Skeletal muscle tissue (tissue), 4 donors: Measurements from ENCODE around the gene AKAP12. TPM values are rescaled to one million over a fixed set of nuclear protein-coding genes. Genes with fewer than 3 reads are reported as not detected.

ENCODE experiments used
- H3K27ac ChIP-seq: one replicate; pipeline ENCODE4 v1.7.0; 2013; ENCODE audit warnings: mild to moderate bottlenecking, low read depth, low read length, inconsistent platforms
- H3K27me3 ChIP-seq, 3 donors: one replicate each; pipeline ENCODE4 v1.7.0; 2013; ENCODE audit warnings: low read length in 3 of 3; ENCODE audit not compliant: control insufficient read depth in 3 of 3, insufficient read depth in 3 of 3
- H3K36me3 ChIP-seq, 3 donors: one replicate each; pipeline ENCODE4 v1.7.0; 2013; ENCODE audit warnings: low read length in 3 of 3; ENCODE audit not compliant: control insufficient read depth in 3 of 3, insufficient read depth in 3 of 3
- H3K4me1 ChIP-seq, 3 donors: one replicate each; pipeline ENCODE4 v1.7.0; 2013; ENCODE audit warnings: low read length in 3 of 3, mild to moderate bottlenecking in 3 of 3; ENCODE audit not compliant: control insufficient read depth in 3 of 3, insufficient read depth in 3 of 3
- H3K4me3 ChIP-seq, 3 donors: one replicate each; pipeline ENCODE4 v1.7.0; 2013; ENCODE audit warnings: low read length in 3 of 3
- H3K9ac ChIP-seq, 3 donors: one replicate each; pipeline ENCODE4 v1.7.0; 2013; ENCODE audit warnings: low read length in 3 of 3, mild to moderate bottlenecking in 3 of 3, moderate library complexity in 2 of 3, low read depth in 1 of 3
- H3K9me3 ChIP-seq, 3 donors: one replicate each; pipeline ENCODE4 v1.7.0; 2013; ENCODE audit warnings: low read length in 3 of 3; ENCODE audit not compliant: control insufficient read depth in 3 of 3
- total RNA-seq: library from RNA; depleted of rRNA; stranded (reverse); fragments of >200 nt; gene quantifications from one replicate; pipeline ENCODE4 v1.2.3, GENCODE V29; 2014
- donor health status: Osteomylitis.

Gene AKAP12
- total RNA-seq, 1 donor from 2014 or later, result 99.7 TPM

DNA sequence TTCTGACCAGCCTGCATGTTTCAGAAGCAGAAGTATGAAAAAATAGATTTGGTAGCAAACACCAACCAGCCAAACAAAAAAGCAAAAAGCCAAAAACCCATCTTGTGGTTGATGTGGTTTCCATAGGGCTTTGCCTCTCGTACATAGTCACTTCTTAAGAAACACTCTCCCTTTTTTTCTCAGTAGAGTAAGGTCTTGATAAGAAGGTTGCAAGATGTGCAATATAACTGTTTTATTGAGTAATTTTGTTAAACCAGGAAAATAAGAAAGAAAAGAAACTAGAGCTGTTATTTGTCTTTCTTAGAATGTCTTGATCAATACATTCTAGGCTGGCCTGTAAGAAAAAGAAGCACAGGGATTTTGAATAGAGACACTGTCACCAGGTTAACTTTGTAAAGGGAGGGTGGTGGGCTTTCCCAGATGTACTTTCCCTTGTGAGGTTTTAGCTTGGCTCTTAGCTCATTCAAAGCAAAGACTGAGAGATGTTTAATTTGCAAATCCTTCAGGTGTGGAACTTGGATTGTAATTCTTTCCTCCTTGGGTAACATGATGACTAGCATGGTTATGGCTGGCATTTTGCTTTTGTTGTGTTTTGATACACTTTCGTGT lies 49.7 kb downstream of the AKAP12 start:
- H3K27ac ChIP-seq, result no peak overlapping the region
- H3K4me3 ChIP-seq, result no peak overlapping the region
- no peaks in the 10 kb centered on the region for H3K36me3 ChIP-seq
- H3K4me1 ChIP-seq, result peaks cover 0 to 12% (median 8%) of the 10 kb centered on the region in 3 donors
- no peaks in the 10 kb centered on the region for H3K27me3 ChIP-seq
- H3K9ac ChIP-seq, result no peak overlapping the region
- no peaks in the 10 kb centered on the region for H3K9me3 ChIP-seq

DNA sequence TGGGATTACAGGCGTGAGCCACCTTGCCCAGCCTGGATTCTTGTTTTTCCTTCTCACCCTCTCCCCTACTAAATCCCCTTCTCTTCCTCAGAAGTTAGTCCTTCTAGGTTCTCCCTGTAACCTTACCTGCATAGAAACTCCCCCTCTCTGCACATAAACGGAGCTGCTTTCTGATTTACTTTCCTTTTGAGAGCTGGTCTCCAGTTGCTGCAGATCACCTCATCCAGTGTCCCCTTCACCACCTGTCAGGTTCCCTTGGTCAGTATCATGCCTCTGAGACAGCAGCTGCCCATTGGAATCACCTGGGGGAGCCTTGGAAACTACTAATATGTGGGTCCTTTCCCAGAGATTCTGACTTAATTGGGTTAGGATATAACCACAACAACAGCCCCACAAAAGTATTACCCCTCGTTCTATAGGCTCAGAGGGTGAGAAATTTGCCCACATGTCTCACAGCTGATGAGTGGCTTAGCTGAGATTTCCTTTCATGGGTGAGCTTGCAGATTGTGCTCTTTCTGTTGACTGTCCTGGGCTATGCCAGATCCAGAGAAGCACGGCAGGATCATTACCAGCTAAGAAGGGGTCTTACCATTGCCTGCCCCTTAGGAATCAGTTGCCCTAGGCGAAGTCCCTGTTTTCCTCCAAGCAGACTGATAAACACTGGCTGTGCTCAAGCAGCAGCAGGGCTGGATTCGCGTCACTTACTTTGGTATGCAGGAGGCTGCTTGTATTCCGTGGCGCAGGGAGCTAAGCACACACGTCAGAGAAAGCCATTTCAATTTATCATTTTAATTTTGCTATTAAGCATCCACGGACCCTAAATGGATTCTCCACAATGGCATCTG lies 51.3 kb downstream of the AKAP12 start:
- Histone ChIP-seq H3K4me1 (peaks cover 0 to 10% (median 6%) of the 10 kb centered on the region in 3 donors), H3K4me3 (no peak overlapping the region), H3K36me3 (no peaks in the 10 kb centered on the region), H3K27me3 (no peaks in the 10 kb centered on the region), H3K9me3 (no peaks in the 10 kb centered on the region), H3K27ac (peak overlapping the region; percentile 22), H3K9ac (no peak overlapping the region)

DNA sequence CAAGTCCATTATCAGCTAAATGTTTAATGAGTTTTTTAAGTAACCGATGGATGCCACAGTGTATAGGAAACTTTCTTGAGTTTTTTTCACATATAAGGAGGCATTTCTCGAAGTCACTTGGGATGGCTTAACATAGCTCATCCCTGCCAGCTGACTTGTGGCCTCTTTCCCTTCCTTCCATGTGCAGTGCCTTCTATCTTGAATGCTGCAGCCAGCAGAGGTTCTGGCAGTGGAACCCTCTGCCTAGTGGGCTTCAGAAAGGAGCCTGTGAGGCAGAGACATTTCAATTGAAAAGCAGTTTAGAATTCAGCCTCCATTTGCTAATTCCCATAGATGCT lies 51.9 kb downstream of the AKAP12 start:
- Histone ChIP-seq H3K9ac (no peak overlapping the region), H3K4me3 (no peak overlapping the region), H3K36me3 (no peaks in the 10 kb centered on the region), H3K4me1 (peaks cover 0 to 10% (median 5%) of the 10 kb centered on the region in 3 donors), H3K9me3 (no peaks in the 10 kb centered on the region), H3K27ac (no peak overlapping the region), H3K27me3 (no peaks in the 10 kb centered on the region)

DNA sequence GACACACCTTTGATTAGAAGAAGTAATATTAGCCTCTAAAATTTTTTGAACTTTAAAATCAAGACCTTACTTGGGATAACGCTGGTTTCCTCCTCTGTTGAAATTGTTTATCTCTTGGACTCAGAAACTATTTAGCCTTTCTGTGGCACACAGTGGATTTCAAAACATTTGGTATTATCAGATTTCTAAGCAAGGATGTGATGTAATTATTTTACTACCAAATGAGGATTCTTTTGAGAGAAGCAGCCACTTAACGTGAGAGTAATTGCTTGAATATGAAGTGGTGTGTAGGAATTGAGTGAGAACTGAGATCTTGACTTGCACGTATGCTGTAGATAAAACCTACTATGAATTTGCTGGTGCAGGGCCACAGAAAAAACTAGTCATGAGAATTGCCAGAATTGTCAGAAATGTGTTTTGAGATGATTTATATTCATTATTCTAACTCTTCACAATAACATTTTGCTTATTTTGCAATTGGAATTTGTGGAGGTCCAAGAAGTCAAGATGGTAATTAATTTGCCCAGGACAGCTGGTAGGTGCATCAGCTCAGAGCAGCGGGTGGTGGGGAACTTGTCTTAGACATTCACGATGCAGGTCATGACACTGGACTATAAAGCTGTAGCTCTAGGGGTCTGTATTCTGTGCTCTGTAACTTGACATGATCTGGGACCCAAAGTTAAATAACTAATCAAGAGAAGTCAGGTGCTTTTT lies 53.4 kb downstream of the AKAP12 start:
- Histone ChIP-seq H3K36me3 (no peaks in the 10 kb centered on the region), H3K27ac (no peak overlapping the region), H3K9me3 (no peaks in the 10 kb centered on the region), H3K4me3 (no peak overlapping the region), H3K9ac (no peak overlapping the region), H3K4me1 (peaks cover 0 to 10% (median 5%) of the 10 kb centered on the region in 3 donors), H3K27me3 (no peaks in the 10 kb centered on the region)

DNA sequence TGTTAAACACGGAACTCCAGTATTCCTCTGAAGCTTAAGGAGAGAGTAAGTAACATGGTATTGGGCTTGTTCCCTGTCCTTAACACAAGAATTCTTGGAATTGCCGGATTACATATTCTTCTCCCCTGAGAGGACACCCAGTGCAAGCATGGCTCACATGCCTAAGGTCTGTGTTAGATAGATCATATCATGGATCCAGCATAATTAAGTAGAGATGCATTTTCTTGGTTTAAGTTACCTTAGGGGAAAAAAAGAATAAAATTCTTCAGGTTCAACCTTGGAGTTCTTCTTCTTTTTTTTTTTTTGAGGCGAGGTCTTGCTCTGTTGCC lies 53.9 kb downstream of the AKAP12 start:
- Histone ChIP-seq H3K9me3 (no peaks in the 10 kb centered on the region), H3K27me3 (no peaks in the 10 kb centered on the region), H3K36me3 (no peaks in the 10 kb centered on the region), H3K4me3 (no peak overlapping the region), H3K4me1 (peaks cover 0 to 10% (median 5%) of the 10 kb centered on the region in 3 donors), H3K9ac (no peak overlapping the region), H3K27ac (no peak overlapping the region)

DNA sequence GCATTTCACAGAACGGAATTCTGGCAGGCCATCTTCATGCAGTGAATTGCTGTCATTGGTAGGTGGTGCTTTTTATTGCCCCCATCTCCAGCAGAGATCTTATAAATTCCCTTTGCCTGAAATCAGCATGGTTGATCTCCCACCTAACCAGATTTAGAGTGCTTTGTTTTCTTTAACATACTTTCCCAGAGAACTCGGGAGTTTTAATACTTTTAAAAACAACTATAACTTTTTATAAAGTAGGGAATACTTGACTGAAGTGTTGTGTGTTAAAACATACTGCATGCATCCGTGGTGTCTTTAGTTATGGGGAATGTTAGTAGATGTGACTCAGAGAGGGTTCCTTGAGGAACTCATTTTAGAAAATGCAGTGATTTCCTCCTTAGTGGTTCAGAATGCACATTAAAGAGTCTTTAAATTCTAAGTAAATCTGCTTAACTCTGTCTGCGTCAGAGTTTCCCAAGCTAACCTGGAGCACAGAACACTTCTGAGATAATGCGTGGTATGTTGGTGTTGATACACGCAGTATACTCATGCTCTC lies 54.9 kb downstream of the AKAP12 start:
- Histone ChIP-seq H3K4me1 (peaks cover 0 to 10% (median 5%) of the 10 kb centered on the region in 3 donors), H3K4me3 (no peak overlapping the region), H3K27ac (no peak overlapping the region), H3K9ac (no peak overlapping the region), H3K27me3 (no peaks in the 10 kb centered on the region), H3K9me3 (no peaks in the 10 kb centered on the region), H3K36me3 (no peaks in the 10 kb centered on the region)

DNA sequence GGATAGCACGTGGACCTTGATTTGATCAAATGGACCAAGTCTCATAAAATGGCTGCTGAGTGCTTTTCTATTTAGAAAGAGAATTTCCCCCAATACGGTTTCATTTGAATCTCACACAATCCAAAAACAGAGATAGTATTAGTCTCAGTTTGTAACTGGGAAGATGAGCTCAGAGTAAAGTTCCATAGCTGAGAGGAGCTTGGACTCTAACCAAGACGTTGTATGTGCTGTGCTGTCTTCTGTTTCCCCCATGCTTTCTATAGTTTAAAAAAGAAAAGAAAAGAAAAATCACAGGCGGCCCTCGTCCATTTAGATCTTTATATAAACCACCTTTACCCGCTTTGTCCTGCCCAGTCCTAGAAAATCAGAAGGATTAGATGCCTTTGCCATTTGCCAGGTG lies 58.1 kb downstream of the AKAP12 start:
- no peak overlapping the region for H3K27ac ChIP-seq
- H3K36me3 ChIP-seq, result no peaks in the 10 kb centered on the region
- H3K9me3 ChIP-seq, result no peaks in the 10 kb centered on the region
- no peak overlapping the region for H3K9ac ChIP-seq
- no peaks in the 10 kb centered on the region for H3K27me3 ChIP-seq
- no peak overlapping the region for H3K4me3 ChIP-seq
- H3K4me1 ChIP-seq, result peaks cover 0 to 3% (median 0%) of the 10 kb centered on the region in 3 donors

DNA sequence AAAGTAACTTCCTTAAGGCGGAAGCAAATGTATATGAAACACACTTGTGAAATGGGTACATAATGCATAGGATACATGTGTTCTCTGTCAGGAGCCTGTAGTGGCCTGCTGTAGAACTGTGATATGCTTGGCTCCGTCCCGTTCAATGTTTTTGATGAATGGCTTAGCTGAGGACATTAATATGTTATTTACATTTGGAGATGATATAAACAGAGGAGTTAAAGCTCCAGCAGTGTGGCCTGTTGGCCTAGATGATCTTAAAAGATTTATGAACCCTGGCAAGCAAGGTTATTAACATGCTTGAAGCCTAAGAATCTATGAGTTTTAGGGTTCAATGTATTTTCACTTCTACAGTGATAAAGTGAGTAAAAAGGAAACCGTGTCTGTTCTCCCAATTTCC lies 59.2 kb downstream of the AKAP12 start:
- no peak overlapping the region for H3K4me3 ChIP-seq
- H3K27me3 ChIP-seq, result no peaks in the 10 kb centered on the region
- no peak overlapping the region for H3K9ac ChIP-seq
- H3K36me3 ChIP-seq, result no peaks in the 10 kb centered on the region
- no peak overlapping the region for H3K27ac ChIP-seq
- H3K9me3 ChIP-seq, result no peaks in the 10 kb centered on the region
- H3K4me1 ChIP-seq, result peaks cover 0 to 3% (median 0%) of the 10 kb centered on the region in 3 donors

DNA sequence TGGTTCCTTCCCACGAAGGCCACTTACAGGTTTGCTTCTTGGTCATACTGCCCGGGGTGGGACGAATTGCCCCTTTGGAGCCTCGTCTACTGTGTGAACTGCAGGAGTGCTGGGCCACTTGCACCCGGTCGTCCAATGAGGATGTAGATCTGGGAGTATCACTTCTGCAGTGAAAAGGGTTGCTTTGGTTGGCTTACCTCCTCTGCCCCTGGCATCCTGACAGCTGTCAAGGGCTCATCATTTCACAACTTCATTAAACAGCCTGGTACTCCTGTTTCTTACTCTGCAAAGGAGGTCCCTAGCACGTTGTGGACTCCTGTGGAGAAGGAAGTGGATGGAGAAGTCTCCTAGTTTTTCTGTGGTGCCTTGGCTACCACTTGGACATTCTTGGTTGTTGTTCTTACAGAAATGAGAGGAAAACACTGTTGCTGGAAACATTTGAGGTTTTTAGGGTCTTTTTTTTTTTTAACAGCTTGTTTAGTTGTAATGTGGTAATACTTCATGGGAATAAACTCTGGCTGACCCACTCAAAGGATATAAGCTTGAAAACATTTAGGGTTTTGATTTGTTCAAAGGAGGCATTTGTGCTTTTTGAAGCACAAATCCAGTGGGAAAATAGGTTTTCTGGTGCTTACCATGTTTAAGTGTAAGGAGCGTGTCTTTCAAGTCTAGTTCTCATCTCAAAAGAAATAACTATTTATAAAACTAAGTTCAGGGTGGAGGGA lies 60.7 kb downstream of the AKAP12 start:
- Histone ChIP-seq H3K4me3 (no peak overlapping the region), H3K36me3 (no peaks in the 10 kb centered on the region), H3K4me1 (peaks cover 0 to 3% (median 0%) of the 10 kb centered on the region in 3 donors), H3K9me3 (no peaks in the 10 kb centered on the region), H3K27me3 (no peaks in the 10 kb centered on the region), H3K27ac (no peak overlapping the region), H3K9ac (no peak overlapping the region)
